SK-N-SH (cell line): ENCODE measurements around the gene U2AF1L4. TPM values are rescaled to one million over a fixed set of nuclear protein-coding genes. Genes with fewer than 3 reads are reported as not detected.
A peak's percentile ranks its signal among the peaks of the same experiment; 100 is the strongest.

ENCODE experiments used
- CTCF ChIA-PET: fragments of 300-600, 350-600 bp; formaldehyde crosslinking; extraction: SDS; loops from one replicate; lab custom pipeline; 2021; lab: Yijun Ruan, JAX
- POLR2A ChIA-PET: fragments of 350-600 bp; sonication (Branson Sonifier 250); formaldehyde crosslinking; extraction: SDS; loops from one replicate; lab custom pipeline; 2020; ENCODE audit warnings: antibody characterized with exemption, inconsistent platforms; lab: Yijun Ruan, JAX
- DNase-seq: peaks from one replicate; pipeline ENCODE4 v3.0.0; 2012
- H2AFZ ChIP-seq: fragments of 200-600 bp; sonication (generic); 2 replicates; pipeline ENCODE4 v1.8.1; 2016; ENCODE audit warnings: antibody characterized with exemption, mild to moderate bottlenecking, low read depth
- H3F3A ChIP-seq: fragments of 200-600 bp; sonication (generic); replicated peaks from 2 replicates; pipeline ENCODE3; 2016; ENCODE audit warnings: antibody characterized with exemption, mild to moderate bottlenecking; ENCODE audit not compliant: insufficient read depth
- H3K27ac ChIP-seq, 2 experiments: fragments of 200-500 bp in 1 of 2; fragments of 200-600 bp in 1 of 2; sonication (Bioruptor generic) in 1 of 2; sonication (generic), shearing (Covaris generic) in 1 of 2; 2 replicates each; pipeline versions ENCODE4 v1.5.1 to v1.6.1; 2014 to 2016; ENCODE audit warnings: low read depth in 2 of 2, inconsistent platforms in 1 of 2, low read length in 1 of 2, mild to moderate bottlenecking in 1 of 2, mixed read lengths in 1 of 2
- H3K27me3 ChIP-seq: fragments of 200-600 bp; sonication (generic), shearing (Covaris generic); 2 replicates; pipeline ENCODE4 v1.6.1; 2016; ENCODE audit warnings: mixed run types; ENCODE audit not compliant: insufficient read depth
- H3K36me3 ChIP-seq, 2 experiments: fragments of 200-500 bp in 1 of 2; fragments of 200-600 bp in 1 of 2; sonication (Bioruptor generic) in 1 of 2; sonication (generic) in 1 of 2; replicated peaks in 1 of 2; 2 replicates each; pipeline versions ENCODE3 to v1.5.1; 2014 to 2016; ENCODE audit warnings: low read length in 1 of 2, mild to moderate bottlenecking in 1 of 2; ENCODE audit not compliant: insufficient read depth in 2 of 2, control insufficient read depth in 1 of 2
- H3K4me1 ChIP-seq, 2 experiments: fragments of 200-500 bp in 1 of 2; fragments of 200-600 bp in 1 of 2; sonication (Bioruptor generic) in 1 of 2; sonication (generic), shearing (Covaris generic) in 1 of 2; 2 replicates each; pipeline versions ENCODE4 v1.5.1 to v1.6.1; 2014 to 2016; ENCODE audit warnings: low read depth in 1 of 2, low read length in 1 of 2, mixed run types in 1 of 2; ENCODE audit not compliant: insufficient read depth in 2 of 2, control insufficient read depth in 1 of 2
- H3K4me2 ChIP-seq: fragments of 200-600 bp; sonication (generic), shearing (Covaris generic); 2 replicates; pipeline ENCODE4 v1.6.1; 2017; ENCODE audit warnings: mixed run types
- H3K4me3 ChIP-seq, 2 experiments: fragments of 200-500 bp in 1 of 2; fragments of 200-600 bp in 1 of 2; sonication (Bioruptor generic) in 1 of 2; sonication (generic), shearing (Covaris generic) in 1 of 2; 2 replicates each; pipeline versions ENCODE4 v1.5.1 to v1.8.1; 2014 to 2016; ENCODE audit warnings: low read depth in 2 of 2, inconsistent platforms in 1 of 2, low read length in 1 of 2, mild to moderate bottlenecking in 1 of 2, mixed read lengths in 1 of 2, moderate library complexity in 1 of 2
- H3K79me2 ChIP-seq: fragments of 200-600 bp; sonication (generic); 2 replicates; pipeline ENCODE4 v1.8.1; 2017; ENCODE audit warnings: mild to moderate bottlenecking; ENCODE audit not compliant: insufficient read depth
- H3K9ac ChIP-seq: fragments of 200-600 bp; sonication (generic); 2 replicates; pipeline ENCODE4 v1.6.1; 2017; ENCODE audit warnings: mixed run types
- H3K9me2 ChIP-seq: fragments of 200-600 bp; sonication (generic); 2 replicates; pipeline ENCODE4 v1.6.1; 2017; ENCODE audit warnings: mixed run types
- H3K9me3 ChIP-seq: fragments of 200-600 bp; sonication (generic); 2 replicates; pipeline ENCODE4 v1.6.1; 2017; ENCODE audit warnings: mixed run types, mild to moderate bottlenecking, moderate library complexity
- H4K20me1 ChIP-seq: fragments of 200-600 bp; sonication (generic); 2 replicates; pipeline ENCODE4 v1.6.1; 2017; ENCODE audit warnings: mild to moderate bottlenecking, mixed run types; ENCODE audit not compliant: insufficient read depth
- CHD2 ChIP-seq: fragments of 150-350 bp; IDR thresholded peaks from 2 replicates; pipeline ENCODE4 v1.6.1; 2018; ENCODE audit warnings: low read length; ENCODE audit not compliant: partially characterized antibody
- CTCF ChIP-seq: fragments of 200-600 bp; sonication (generic); IDR thresholded peaks from 2 replicates; pipeline ENCODE4 v1.6.1; 2017; ENCODE audit warnings: antibody characterized with exemption, mild to moderate bottlenecking, moderate library complexity
- FOSL2 ChIP-seq: IDR thresholded peaks from 2 replicates; pipeline ENCODE4 v1.4.0; 2012; ENCODE audit warnings: low read depth, mild to moderate bottlenecking, moderate library complexity, borderline replicate concordance
- MAX ChIP-seq: IDR thresholded peaks from 2 replicates; pipeline ENCODE4 v1.4.0; 2012; ENCODE audit warnings: low read depth
- POLR2AphosphoS5 ChIP-seq: IDR thresholded peaks from 2 replicates; pipeline ENCODE4 v1.6.1; 2012; ENCODE audit warnings: low read depth, low read length
- WGBS: methylation state at CpG from one replicate; pipeline ENCODE4 v1.1.6; 2017; ENCODE audit warnings: low lambda C conversion rate; 5-methylcytosine and 5-hydroxymethylcytosine counted together
- polyA plus RNA-seq, 3 experiments: library from polyadenylated mRNA; depleted of rRNA; stranded (reverse); fragments of >200 nt; gene quantifications; 2 replicates each; pipeline ENCODE4 v1.2.3, GENCODE V29; 2012

Gene U2AF1L4
- polyA plus RNA-seq, 1 of the 3 experiments (the other 2 are of a cell fraction), result 25.9 TPM

GRCh38 chr19:35760711-35761349 is 15.6 kb upstream of the U2AF1L4 start:
- no peak overlapping the region for H3K9ac ChIP-seq
- H4K20me1 ChIP-seq, result peaks cover 4% of the 10 kb centered on the region
- DNase-seq, result no peak
- no peak for TF ChIP-seq CHD2
- TF ChIP-seq FOSL2, result peak; percentile 21; the same call in 1 of the 2 replicates
- H3K9me3 ChIP-seq, result no peaks in the 10 kb centered on the region
- H2AFZ ChIP-seq, result no peak overlapping the region
- H3K79me2 ChIP-seq, result peaks cover 27% of the 10 kb centered on the region
- no peak overlapping the region for H3K4me3 ChIP-seq
- ChIA-PET CTCF (interaction anchor here (1.3 kb wide), 1 partner anchor 20 kb away, joined by 4 read pairs; no protein-coding TSS in a partner anchor), POLR2A (no interaction called here)
- H3K27ac ChIP-seq, result no peak overlapping the region
- H3K4me1 ChIP-seq, result peaks cover 7 to 19% of the 10 kb centered on the region in 2 experiments; a peak in 3 of 4 replicates
- no peaks in the 10 kb centered on the region for H3K27me3 ChIP-seq
- peaks cover 5 to 28% of the 10 kb centered on the region in 2 experiments for H3K36me3 ChIP-seq
- no peak overlapping the region for H3K4me2 ChIP-seq
- WGBS, result 89% methylated on average over 4 of the region's 4 CpGs
- H3F3A ChIP-seq, result peaks cover 10% of the 10 kb centered on the region
- H3K9me2 ChIP-seq, result no peaks in the 10 kb centered on the region

- no peaks in the 10 kb centered on the region for H3K9me3 ChIP-seq
- no peak overlapping the region for H3K27ac ChIP-seq
- H3K4me2 ChIP-seq, result peak overlapping the region; percentile 95; the same call in 1 of the 2 replicates
- peaks cover 10% of the 10 kb centered on the region for H3F3A ChIP-seq
- ChIA-PET CTCF (interaction anchor here (0.8 to 1.3 kb wide), 3 partner anchors 13 to 60 kb away, joined by 3 to 4 read pairs (median 3); no protein-coding TSS in a partner anchor), POLR2A (interaction anchor here (0.5 kb wide), 1 partner anchor 251 kb away, joined by 3 read pairs; no protein-coding TSS in a partner anchor)
- H3K27me3 ChIP-seq, result no peaks in the 10 kb centered on the region
- 100% methylated on average over 2 of the region's 2 CpGs for WGBS
- H3K9ac ChIP-seq, result no peak overlapping the region
- TF ChIP-seq CTCF (no peak), MAX (no peak), POLR2AphosphoS5 (peak; percentile 37; the same call in 1 of the 2 replicates)
- 0 out of 4 replicates have a peak overlapping the region, but pooled peaks of 1 of the 2 experiments have one; percentile 99 for H3K4me3 ChIP-seq
- no peak overlapping the region for H2AFZ ChIP-seq
- H4K20me1 ChIP-seq, result peaks cover 4% of the 10 kb centered on the region
- H3K79me2 ChIP-seq, result peaks cover 27% of the 10 kb centered on the region
- H3K4me1 ChIP-seq, result peaks cover 7 to 19% of the 10 kb centered on the region in 2 experiments; a peak in 3 of 4 replicates
- peaks cover 7 to 28% of the 10 kb centered on the region in 2 experiments for H3K36me3 ChIP-seq
- DNase-seq, result no peak
- H3K9me2 ChIP-seq, result no peaks in the 10 kb centered on the region
These were observed 14.5 kb upstream of the U2AF1L4 start for GRCh38 chr19:35759697-35760096.
